Heart left ventricle (tissue), 13 donors: ENCODE data around the gene SNAP23.
A peak's percentile ranks its signal among the peaks of the same experiment; 100 is the strongest.

Source experiments
- CTCF ChIP-seq, 12 donors: fragments of 200-600 bp; sonication (generic) in 4 of 12; IDR thresholded peaks; one replicate each; pipeline versions ENCODE4 v1.5.0 to v1.8.0; 2018 to 2022; ENCODE audit warnings: antibody characterized with exemption in 12 of 12, mild to moderate bottlenecking in 5 of 12
- POLR2A ChIP-seq, 2 donors: fragments of 450-650 bp; IDR thresholded peaks; one replicate each; pipeline ENCODE4 v1.6.1; 2017; ENCODE audit warnings: antibody characterized with exemption in 2 of 2, mild to moderate bottlenecking in 2 of 2, moderate library complexity in 2 of 2
- donor health status: ischemic (EF 13 %, LVEDD 7.1; RV severe dilation, severe dysfunction).
- donor health status: DM: no; HTN: yes; CAD: no.
- donor health status: DM: no; HTN: no; CAD: no.
- donor health status: ischemic (EF 25% LVEDD 6.9; RV normal size, moderate dysfunction).
- donor health status: ischemic (EF 25% LVEDD 5.7; RV mildly dilated, moderate dysfunction).
- donor health status: ischemic (EF 35%, LVEDD 5.7; RV mildly dilated, moderate dysfunction).
- donor health status: nonischemic (EF 11% LVEDD 7.7; RV severe dilation, severe dysfunction).
- donor health status: DM: yes; HTN: yes; CAD: no.
- donor health status: PGD.
- donor health status: ischemic (EF 29% LVEDD 5.4; RV normal size, mild dysfunction).
- donor health status: nonischemic (EF 23%, LVEDD 6.1; RV moderate dilation, normal function).

GRCh38 chr15:42581272-42581730, 85.9 kb downstream of the SNAP23 start:
- TF ChIP-seq CTCF (IDR thresholded peaks at IDR 0.05), result peak in 3 of 12 donors; percentile 7 to 31 (median 14)
- no peak for TF ChIP-seq POLR2A (IDR thresholded peaks at IDR 0.05)
